ENCODE measurements around the gene CUX1. TPM values are rescaled to one million over a fixed set of nuclear protein-coding genes. Genes with fewer than 3 reads are reported as not detected.

The CUX1 gene
- total and polyA plus RNA-seq, 12 donors, result 34.5 to 176 (median 145) TPM

- no peak for TF ChIP-seq CTCF (IDR thresholded peaks at IDR 0.05)
- intact Hi-C loops (cut with DNase I), result no loop called here
- no peak for DNase-seq
- H3K4me3 ChIP-seq, result no peak overlapping the region
- H3K9me3 ChIP-seq, result no peaks in the 10 kb centered on the region
- H3K27me3 ChIP-seq, result peaks cover 4 to 23% (median 15%) of the 10 kb centered on the region in 7 donors
- 72 to 81% methylated on average over 12 of the region's 12 CpGs for WGBS, 2 donors
- no peak overlapping the region for H3K27ac ChIP-seq
- H3K36me3 ChIP-seq, result no peaks in the 10 kb centered on the region
- peaks cover 0 to 10% (median 0%) of the 10 kb centered on the region in 9 donors for H3K4me1 ChIP-seq
- ATAC-seq, result no peak
Observed at GRCh38 chr7:102295346-102296178, 478.1 kb downstream of the CUX1 start.

- TF ChIP-seq CTCF (IDR thresholded peaks at IDR 0.05), result no peak
- 81 to 87% methylated on average over 6 of the region's 6 CpGs for whole genome bisulfite sequencing, 2 donors
- Histone ChIP-seq H3K4me3 (no peak overlapping the region), H3K27ac (no peak overlapping the region), H3K9me3 (no peaks in the 10 kb centered on the region), H3K36me3 (no peaks in the 10 kb centered on the region), H3K4me1 (peaks cover 0 to 11% (median 0%) of the 10 kb centered on the region in 9 donors), H3K27me3 (peaks cover 4 to 28% (median 20%) of the 10 kb centered on the region in 7 donors)
- intact Hi-C loops (cut with DNase I), result no loop called here
- no peak for DNase-seq
- peak in 1 of 8 donors; percentile 34 for ATAC-seq
Observed at GRCh38 chr7:102296179-102296438, 478.7 kb downstream of the CUX1 start.

- Histone ChIP-seq H3K4me1 (peaks cover 0 to 11% (median 0%) of the 10 kb centered on the region in 9 donors), H3K36me3 (no peaks in the 10 kb centered on the region), H3K27ac (no peak overlapping the region), H3K9me3 (no peaks in the 10 kb centered on the region), H3K27me3 (peaks cover 4 to 29% (median 20%) of the 10 kb centered on the region in 7 donors), H3K4me3 (no peak overlapping the region)
- intact Hi-C loops (cut with DNase I), result no loop called here
- no peak for TF ChIP-seq CTCF (IDR thresholded peaks at IDR 0.05)
- 90 to 92% methylated on average over 7 of the region's 7 CpGs for WGBS, 2 donors
- no peak for ATAC-seq
- no peak for DNase-seq
Observed at GRCh38 chr7:102296514-102296913, 479.1 kb downstream of the CUX1 start.

GRCh38 chr7:102297487-102298218 is 480.2 kb downstream of the CUX1 start:
- Histone ChIP-seq H3K27ac (no peak overlapping the region), H3K9me3 (no peaks in the 10 kb centered on the region), H3K4me3 (no peak overlapping the region), H3K27me3 (peaks cover 4 to 29% (median 20%) of the 10 kb centered on the region in 7 donors), H3K4me1 (peaks cover 0 to 11% (median 0%) of the 10 kb centered on the region in 9 donors), H3K36me3 (no peaks in the 10 kb centered on the region)
- intact Hi-C loops (cut with DNase I), result no loop called here
- WGBS, 2 donors, result 94 to 95% methylated on average over 10 of the region's 10 CpGs
- no peak for ATAC-seq
- DNase-seq, result no peak
- no peak for TF ChIP-seq CTCF (IDR thresholded peaks at IDR 0.05)

All from heart right ventricle (tissue), 16 donors.